ENCODE results near the gene EHMT2.

EHMT2 gene

GRCh38 chr6:31888276-31889258 is 8.9 kb downstream of the EHMT2 start:
- DNase-seq, result no peak

DNA sequence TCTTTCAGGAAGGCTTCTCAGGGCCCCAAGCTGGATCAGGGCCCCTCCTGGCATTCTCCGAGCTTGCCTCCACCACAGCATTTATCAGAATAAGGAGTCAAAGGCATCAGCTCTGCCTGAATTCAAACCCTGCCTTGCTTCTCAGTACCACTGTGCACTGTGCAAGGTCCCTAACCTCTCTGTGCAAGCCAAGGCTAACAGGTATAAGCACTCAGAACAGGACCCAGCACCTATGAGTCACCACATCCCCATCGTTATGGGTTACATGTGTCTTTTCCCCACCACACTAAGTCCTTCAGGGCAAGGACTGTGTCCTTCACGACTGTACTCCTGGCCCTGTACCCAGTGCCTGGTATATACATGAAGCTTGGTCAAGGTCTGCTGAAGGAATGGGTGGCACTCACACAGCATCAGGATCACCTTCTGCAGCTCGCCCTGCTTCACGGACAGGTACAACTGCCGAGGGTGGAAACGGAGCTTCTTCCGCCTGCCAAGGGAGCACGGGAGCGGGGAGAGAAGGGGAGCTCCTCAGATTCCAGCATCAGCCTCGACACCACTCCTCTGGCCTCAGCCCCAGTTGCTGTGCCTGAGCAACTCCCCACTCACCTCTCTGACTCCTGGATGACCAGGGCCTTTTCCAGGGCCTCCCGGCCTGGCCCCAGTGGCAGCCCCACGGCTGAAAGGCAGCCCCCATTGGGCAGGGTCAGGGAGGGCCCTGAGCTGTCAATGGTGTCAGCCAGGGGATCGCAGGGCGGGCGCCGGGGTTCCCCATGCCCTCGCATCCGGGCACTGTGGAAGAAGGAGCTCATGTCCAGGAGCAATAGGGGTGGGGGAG is 10.1 kb downstream of the EHMT2 start:
- no peak for DNase-seq

- DNase-seq, result no peak
These were observed 10.9 kb downstream of the EHMT2 start for GRCh38 chr6:31886541-31886991.

DNA sequence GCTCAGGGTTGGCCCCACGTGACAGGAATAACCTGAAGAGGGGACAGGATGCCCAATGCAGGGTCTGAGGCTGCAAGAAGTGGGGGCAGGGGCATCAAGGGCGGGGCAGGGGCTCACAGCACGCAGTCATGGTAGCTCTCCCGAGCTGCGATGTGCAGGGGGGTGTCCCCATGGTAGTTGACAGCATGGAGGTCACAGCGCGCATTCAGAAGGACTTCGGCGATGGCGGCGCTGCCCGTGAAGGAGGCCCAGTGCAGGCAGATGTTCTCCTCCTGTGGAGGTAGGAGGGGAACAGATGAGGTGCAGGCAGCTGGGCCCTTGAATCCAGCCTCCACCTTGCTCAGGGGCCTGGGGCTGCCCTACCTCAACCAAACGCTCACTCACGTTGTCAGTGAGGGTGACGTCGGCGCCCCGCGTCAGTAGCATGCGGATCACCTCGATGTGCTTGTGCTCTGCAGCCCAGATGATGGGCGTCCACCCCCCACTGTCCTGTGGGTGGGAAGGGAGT is 12.9 kb downstream of the EHMT2 start:
- DNase-seq, result no peak

DNA sequence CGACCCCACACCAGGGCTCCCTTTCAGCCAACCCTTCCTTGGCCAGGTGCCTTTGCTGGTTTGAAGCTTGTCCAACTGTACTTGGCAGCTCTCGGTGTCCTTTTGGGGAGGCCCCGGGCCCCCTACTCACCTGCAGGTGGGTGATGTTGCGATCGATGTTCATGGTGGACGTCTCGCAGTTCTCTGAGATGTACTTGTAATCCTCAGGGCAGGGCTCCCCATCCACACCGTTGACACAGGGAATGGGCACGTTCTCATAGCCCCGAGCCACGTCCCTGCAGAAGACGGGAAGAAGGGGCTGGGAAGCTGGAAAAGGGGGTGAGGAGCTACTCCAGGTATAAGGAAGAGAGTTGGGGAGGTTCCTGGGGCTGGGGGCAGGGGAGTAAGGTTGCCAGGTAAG is 13.8 kb downstream of the EHMT2 start:
- DNase-seq, result no peak

DNA sequence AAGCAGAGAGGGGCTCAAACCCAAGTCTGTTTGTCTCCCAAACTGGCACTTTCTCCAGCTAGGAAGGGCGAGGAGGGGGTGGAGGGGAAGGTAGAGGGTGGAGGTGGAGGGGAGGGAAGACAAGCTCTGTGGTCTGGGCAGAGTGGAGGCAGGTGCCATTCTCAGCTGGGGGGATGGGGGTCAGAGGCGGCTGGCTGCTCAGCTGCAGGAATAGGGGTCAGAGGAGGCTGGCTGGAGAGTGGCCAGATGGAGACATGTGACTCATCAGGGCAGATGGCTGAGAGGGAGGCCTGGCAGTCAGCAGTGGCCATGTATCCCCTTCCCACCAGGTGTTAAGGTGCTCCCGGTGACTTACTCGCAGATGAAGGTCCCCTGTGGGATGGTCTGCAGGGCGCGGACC is 15.2 kb downstream of the EHMT2 start:
- no peak for DNase-seq

DNA sequence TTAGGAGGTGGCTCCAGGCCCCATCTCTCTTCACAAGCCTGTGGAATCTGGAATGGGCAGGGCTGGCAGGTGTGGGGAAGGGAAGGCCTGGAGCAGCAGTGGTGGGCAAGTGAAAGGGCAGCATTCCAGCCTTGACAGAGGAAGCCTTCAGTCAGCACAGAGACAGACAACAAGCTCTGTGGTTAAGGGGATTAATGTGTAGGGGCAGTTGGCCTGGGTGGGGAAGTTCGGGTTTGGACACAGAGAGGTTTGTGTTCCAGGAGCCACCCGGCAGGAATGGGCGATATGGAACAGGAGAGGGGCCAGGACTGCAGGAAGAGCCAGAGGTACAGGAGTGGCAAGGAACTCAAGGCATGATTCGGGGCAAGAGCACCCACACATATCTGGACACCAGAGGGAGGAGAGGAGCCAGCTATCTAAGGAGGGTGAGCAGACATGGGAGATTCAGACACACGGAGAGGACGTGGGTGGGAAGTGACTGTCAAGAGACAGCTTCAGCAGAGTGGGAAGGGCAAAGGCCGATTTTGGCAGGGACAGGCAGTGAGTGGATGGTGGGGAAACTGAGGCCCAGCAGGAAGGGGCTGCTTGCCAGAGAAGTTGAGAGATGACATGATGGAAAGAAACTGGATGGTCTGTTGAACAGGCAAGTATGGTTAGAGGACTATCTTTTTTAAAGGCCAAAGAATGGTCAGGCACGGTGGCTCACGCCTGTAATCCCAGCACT is 16.2 kb downstream of the EHMT2 start:
- no peak for DNase-seq

DNA sequence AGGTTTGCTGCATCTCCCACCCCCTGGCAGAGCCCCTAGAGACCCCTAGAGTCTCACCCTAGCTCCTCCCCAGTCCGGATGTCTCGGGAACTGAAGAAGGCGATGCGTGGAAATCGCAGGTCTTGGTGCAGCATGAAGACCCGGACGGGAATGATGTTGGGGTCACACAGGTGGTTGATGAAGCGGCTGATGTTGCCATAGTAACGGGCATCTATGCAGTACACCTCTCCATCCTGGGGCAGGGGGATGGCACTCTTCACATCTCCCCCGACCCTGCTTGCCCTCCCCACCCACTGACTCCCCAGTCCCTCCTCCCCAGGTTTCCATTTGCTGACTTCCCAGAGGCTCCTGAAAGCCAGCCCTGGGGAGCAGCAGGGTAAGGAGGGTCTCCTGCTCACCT is 16.9 kb downstream of the EHMT2 start:
- no peak for DNase-seq

DNA sequence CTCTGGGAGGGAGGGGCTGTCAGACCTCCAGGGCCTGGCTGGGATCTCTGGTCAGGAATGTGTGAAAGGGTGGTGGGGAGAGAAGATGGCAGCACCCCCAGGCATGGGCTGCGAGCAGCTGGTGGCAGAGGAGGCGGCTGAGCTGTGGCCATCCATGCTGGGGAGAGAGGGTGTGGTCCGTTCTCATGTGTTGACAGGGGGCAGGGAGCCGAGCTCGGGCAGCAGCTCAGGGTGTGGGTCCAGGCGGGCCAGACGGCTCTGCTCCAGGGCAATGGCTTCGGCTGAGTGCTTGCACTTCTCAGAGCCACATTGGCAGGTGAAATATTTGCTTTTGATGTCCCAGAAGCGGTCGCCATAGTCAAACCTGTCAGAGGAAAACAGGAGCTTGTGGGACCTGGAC is 17.6 kb downstream of the EHMT2 start:
- DNase-seq, result no peak

- DNase-seq, result no peak
These were observed 18.4 kb downstream of the EHMT2 start for GRCh38 chr6:31879143-31879542.

DNA sequence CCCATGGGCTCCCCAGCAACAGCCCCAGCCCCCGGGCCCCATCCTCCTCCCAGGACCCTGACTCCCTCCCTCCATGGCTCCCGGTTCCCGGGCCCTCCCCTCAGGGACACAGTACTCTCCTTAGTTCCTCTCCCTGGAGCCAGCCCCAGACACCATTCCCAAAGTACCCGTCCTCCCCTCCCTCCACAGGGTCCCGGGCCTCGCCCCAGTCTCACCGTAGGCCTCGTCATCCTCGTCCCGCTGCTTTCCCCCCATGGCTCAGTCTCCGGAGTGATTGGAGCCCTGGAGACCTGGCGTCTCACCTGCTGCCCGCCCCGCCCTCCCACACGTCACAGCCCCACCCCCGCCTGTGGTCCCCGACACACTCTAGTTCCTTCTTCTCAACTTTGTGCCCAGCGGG is 18.8 kb downstream of the EHMT2 start, which contains the start of gene SLC44A4:
Gene SLC44A4 (minus strand): TSS at position 272 of the 400 bp plus-strand sequence. CDS start 17 bp downstream, at position 255.
- DNase-seq, result no peak

DNA sequence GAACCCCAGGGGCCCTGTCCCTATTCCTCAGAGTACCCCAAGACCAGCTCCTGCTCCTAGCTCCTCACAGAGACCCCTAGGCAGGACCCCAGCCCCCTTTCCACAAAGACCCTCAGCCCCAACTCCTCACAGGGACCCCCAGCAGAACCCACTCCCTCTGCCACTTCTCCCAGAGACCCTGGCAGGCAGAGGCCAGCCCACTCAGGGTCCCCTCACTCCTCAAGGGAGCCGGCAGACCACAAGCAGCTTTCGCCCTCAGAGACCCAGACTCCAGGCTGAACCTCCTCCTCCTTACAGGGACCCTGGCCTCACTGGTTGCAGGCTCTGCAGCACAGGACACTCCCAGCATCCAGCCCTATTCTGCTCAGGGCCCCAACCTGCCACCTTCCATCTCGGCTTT is 19.3 kb downstream of the EHMT2 start:
- DNase-seq, result no peak

GRCh38 chr6:31877651-31878161 is 19.8 kb downstream of the EHMT2 start:
- peak; percentile 1 for DNase-seq

- DNase-seq, result no peak
These were observed 20.3 kb downstream of the EHMT2 start for GRCh38 chr6:31877125-31877650.

DNA sequence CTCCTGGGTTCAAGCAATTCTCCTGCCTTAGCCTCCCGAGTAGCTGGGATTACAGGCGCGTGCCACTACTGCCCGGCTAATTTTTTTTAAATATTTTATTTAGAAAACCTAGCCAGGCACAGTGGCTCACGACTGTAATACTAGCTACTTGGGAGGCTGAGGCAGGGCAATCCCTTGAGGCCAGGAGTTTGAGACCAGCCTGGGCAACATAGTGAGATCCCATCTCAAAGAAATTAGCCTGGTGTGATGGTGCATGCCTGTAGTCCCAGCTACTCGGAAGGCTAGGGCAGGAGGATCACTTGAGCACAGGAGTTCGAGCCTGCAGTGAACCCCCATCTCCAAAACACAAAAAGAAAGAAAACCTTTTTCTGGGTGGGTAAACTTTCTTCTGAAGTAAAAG is 21.1 kb downstream of the EHMT2 start:
- no peak for DNase-seq

- DNase-seq, result no peak
These were observed 21.6 kb downstream of the EHMT2 start for GRCh38 chr6:31875877-31876276.

DNA sequence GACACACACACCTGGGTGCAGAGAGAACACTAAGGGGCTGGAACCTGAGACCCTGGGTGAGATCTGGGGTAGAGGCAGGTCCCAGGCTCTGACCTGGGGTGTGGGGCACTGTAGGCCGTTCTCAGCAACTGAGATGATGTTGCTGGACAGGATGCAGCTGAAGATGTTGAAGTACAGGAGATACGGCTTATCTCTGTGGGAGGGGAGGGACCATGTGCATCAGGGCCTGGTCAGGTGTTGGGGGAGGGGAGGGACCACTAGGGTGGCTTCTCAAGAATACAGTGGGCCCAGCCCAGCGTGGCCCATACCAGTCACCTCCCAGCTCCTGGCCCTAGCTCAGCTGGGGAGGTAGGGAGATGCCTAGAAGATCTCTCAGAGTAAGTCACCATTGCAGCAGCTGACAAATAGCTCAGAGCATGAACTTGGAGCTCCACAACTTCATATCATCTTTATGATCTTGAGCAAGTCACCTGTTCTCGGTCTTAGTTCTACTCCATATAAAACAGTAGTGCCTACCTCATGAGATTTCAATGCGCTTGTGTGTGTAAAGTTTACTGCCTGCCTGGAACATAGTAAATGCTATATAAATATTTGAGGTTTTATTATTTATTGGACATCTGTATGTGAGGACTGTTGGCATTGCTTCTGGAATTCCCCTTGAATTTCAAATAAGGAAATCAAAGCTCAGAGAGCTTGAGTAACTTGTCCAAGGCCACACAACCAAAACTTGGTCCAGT is 22.5 kb downstream of the EHMT2 start:
- no peak for DNase-seq

GRCh38 chr6:31874084-31874670 is 23.3 kb downstream of the EHMT2 start:
- no peak for DNase-seq

GRCh38 chr6:31871046-31871659 is 26.3 kb downstream of the EHMT2 start:
- DNase-seq, result no peak

GRCh38 chr6:31870385-31870921 is 27.0 kb downstream of the EHMT2 start:
- no peak for DNase-seq

Data from NCI-H1092 treated with DMSO at 0.1 percent for 48 hours (cell line).